GM12801 (cell line): ENCODE data around the gene TAMALIN.

Experiments used
- TF ChIP-seq, protein P1 (sequence below): IDR thresholded peaks from one replicate; pipeline ENCODE4 v1.5.1; 2011; ENCODE audit warnings: control low read depth; ENCODE audit not compliant: insufficient read length; ENCODE audit errors: extremely low read depth

TAMALIN gene

GRCh38 chr12:51963477-51963876 is 43.3 kb upstream of the TAMALIN start:
- TF ChIP-seq, protein P1, sequence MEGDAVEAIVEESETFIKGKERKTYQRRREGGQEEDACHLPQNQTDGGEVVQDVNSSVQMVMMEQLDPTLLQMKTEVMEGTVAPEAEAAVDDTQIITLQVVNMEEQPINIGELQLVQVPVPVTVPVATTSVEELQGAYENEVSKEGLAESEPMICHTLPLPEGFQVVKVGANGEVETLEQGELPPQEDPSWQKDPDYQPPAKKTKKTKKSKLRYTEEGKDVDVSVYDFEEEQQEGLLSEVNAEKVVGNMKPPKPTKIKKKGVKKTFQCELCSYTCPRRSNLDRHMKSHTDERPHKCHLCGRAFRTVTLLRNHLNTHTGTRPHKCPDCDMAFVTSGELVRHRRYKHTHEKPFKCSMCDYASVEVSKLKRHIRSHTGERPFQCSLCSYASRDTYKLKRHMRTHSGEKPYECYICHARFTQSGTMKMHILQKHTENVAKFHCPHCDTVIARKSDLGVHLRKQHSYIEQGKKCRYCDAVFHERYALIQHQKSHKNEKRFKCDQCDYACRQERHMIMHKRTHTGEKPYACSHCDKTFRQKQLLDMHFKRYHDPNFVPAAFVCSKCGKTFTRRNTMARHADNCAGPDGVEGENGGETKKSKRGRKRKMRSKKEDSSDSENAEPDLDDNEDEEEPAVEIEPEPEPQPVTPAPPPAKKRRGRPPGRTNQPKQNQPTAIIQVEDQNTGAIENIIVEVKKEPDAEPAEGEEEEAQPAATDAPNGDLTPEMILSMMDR, result no peak

DNA sequence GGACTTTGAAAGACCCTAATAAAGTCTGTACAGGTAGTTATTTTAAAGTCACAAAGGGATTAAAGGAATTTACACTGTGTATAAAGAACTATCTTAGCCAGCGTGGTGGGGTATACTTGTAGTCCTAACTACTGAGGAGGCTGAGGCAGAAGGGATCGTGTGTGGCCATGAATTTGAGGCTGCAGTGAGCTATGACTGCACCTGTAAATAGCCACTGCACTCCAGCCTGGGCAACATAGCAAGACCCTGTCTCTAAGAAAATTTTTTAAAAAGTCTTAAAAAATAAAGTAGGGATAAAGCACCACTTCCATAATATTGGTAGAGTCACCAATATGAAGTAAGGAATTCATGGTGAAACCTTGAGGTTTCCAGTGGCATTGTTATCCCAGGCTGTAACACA is 37.1 kb upstream of the TAMALIN start:
- TF ChIP-seq, protein P1, result no peak

- TF ChIP-seq, protein P1, result no peak
These were observed 35.7 kb upstream of the TAMALIN start for GRCh38 chr12:51970904-51971646.

GRCh38 chr12:51971679-51972421 is 34.9 kb upstream of the TAMALIN start:
- TF ChIP-seq, protein P1, result no peak

DNA sequence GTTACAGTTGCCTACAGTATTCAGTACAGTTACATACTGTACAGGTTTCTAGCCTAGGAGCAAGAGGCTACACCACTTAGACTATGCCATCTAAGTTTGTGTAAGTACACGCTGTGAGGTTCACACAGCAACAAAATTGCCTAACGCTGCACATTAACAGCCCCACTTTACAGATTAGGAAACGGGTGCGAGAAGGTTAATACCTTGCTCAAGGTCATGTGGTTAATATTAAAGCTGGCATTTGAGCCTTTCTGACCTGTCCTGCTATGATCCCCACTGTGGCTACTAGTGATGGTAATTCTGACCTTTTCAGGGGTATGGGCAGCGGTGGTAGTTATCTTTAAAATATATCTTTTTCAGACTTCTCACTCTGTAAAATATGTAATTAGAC is 34.3 kb upstream of the TAMALIN start:
- TF ChIP-seq, protein P1, result no peak

DNA sequence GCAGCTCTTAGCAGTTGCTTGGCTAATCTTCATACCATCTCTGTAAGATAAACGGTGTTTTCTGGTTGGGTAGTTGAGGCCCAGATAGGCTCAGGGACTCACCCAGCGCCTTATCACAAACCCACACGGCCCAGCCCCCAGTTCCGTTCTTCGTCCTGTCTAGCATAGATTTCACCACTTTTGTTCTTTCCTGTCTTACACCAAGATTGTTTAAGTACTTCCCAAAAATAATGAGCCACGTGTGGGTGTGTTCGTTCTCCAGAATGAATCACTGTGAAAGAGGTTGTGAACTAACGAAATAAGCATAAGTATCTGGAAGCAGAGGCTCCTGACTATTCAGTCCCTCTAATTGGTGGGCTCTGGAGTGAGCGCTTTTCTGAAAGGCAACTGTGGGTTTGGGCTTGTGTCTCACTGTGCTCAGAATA is 33.9 kb upstream of the TAMALIN start:
- TF ChIP-seq, protein P1, result no peak

GRCh38 chr12:51973560-51973959 is 33.2 kb upstream of the TAMALIN start:
- TF ChIP-seq, protein P1, result no peak
